ENCODE results near the gene PIAS4.

PIAS4 gene

GRCh38 chr19:4059891-4060620 lies 52.5 kb downstream of the PIAS4 start:
- no peak for DNase-seq (ENCODE audit: low spot score)

DNA sequence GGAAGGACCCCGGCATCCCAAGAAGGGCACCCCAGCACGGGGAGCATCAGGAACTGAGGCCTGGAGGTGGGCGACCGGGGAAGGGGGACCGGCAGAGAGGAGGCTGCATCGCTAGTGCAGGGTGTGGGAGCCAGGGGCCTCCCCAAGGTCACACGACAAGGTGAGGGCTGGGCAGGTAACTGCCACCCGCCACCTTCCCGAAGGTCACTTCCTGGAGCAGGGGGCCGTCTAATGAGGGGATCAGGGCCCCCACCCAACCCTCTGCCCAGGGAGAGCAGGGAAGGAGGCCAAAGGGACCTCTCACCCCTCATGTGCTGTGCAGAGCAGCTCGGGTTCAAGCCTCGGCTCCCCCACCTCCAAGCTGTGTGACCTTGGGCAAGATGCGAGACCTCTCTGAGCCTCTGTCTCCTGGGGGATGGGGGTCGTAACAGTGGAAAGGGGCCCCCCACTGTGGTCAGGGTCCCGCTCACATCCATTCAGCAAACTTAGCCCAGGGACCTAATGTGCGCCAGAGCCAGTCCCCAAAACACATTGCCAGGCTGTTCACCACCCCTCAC lies 53.2 kb downstream of the PIAS4 start:
- DNase-seq (ENCODE audit: low spot score): no peak

DNA sequence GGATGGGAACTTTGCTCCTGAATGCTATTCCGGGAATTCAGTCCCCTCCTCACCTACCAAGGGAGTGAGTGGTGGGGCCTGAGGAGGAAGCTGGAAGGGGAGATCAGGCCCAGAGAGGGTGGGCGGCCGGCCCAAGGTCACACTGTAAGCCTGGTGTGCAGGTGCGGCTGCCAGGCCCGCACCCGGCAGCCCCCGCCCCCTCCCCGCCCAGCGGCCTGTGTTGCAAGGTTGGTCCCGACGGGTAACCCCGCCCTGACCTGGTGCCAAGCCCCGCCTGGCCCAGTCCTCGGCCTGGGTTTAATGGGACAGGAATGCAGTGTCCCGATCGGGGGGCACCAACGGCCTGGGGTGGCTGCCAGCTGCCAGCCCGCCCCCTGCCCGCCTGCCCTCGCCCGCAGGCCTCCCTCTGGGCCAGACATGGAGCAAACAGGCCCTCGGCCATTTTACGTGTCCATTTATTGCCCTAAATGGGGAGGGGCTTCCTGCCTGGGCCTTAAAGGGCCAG lies 53.7 kb downstream of the PIAS4 start:
- DNase-seq (ENCODE audit: low spot score): no peak

GRCh38 chr19:4061683-4062418 lies 54.3 kb downstream of the PIAS4 start:
- DNase-seq (ENCODE audit: low spot score): no peak

GRCh38 chr19:4062419-4063368 lies 55.2 kb downstream of the PIAS4 start:
- DNase-seq (ENCODE audit: low spot score): no peak

DNA sequence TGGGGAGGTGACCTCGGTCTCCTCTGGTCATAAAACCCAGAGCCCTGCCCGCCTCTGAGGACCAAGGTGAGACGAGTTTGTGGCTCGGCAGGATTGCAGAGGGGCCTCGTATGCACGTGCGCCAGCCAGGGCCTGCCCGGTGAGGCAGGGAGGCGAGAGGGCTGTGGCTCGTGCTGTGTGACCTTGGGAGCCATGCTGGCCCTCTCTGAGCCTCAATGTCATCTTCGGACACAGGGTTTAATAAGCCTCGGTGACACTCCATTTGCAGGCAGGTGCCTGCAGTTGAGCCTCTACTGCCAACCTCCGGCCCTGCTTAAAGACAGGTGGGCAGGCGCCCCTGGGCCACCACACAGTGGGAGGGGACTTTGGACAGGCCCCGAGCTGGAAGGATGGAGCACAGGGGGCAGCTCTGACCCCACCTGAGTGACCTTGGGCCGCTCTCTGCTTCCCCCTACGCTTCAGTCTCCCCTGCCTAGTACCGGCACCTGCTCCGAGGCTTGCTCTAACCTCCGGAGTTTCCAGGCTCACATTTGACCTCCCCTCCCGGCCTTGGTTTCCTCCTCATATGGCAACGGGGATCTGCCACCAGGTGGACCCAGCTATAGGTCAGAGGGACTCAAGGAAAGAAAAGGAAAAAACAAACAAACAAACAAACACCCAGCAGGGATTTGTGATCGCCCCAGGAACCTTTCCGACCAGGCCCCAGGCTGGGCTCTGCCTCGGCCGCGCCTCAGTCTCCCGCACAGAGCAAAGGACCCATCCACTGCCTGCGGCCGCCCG lies 56.0 kb downstream of the PIAS4 start:
- no peak for DNase-seq (ENCODE audit: low spot score)

- DNase-seq (ENCODE audit: low spot score): no peak
Measured at GRCh38 chr19:4064149-4064495, 56.6 kb downstream of the PIAS4 start.

- DNase-seq (ENCODE audit: low spot score): peak; percentile 64
Measured at GRCh38 chr19:4064496-4065260, 57.1 kb downstream of the PIAS4 start.

GRCh38 chr19:4065430-4066175 lies 58.1 kb downstream of the PIAS4 start:
- DNase-seq (ENCODE audit: low spot score): peak; percentile 100

DNA sequence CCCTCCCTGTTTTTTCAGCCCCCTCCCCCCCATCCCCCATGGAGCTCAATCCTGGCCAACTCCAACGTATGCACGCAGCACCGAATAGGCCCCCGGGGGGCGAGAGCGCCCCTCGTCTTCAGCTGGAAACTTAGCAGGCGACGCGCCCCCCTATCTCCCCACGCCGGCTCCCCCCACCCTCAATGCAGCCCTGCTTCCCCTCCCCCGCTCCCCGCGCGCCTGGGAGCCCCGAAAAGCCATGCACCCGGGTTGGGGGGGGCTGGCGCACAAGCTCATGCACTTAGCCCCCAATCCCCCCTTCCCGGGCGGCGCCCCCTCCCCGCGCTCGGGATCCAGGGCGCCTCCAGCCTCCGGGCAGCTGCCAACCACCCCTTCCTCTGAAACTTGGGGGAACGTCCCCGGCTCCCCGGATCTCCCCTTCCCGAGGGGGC lies 58.7 kb downstream of the PIAS4 start:
- no peak for DNase-seq (ENCODE audit: low spot score)

- DNase-seq (ENCODE audit: low spot score): peak; percentile 81
Measured at GRCh38 chr19:4066682-4067395, 59.3 kb downstream of the PIAS4 start, which contains the start of gene ZBTB7A. Gene ZBTB7A, minus strand, starts transcription at chr19:4066899. Its CDS starts 11,667 bp downstream, at chr19:4055232.

GRCh38 chr19:4067396-4068046 lies 60.0 kb downstream of the PIAS4 start:
- peak; percentile 67 for DNase-seq (ENCODE audit: low spot score)

GRCh38 chr19:4068047-4068966 lies 60.8 kb downstream of the PIAS4 start:
- no peak for DNase-seq (ENCODE audit: low spot score)

GRCh38 chr19:4069331-4069959 lies 61.9 kb downstream of the PIAS4 start:
- no peak for DNase-seq (ENCODE audit: low spot score)

DNA sequence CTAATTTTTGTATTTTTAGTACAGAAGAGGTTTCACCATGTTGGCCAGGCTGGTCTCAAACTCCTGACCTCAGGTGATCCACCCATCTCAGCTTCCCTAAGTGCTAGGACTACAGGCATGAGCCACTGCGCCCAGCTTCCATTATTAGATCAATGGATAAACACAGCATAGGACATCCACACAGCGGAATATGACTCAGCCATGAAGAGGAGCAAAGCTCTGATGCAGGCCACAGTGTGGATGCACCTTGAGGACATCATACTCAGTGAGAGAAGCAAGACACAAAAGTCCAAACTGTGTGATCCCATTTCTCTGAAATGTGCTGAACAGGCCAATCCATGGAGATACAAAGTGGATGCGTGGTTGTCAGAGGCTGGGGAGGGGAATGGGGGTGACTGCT lies 64.1 kb downstream of the PIAS4 start:
- no peak for DNase-seq (ENCODE audit: low spot score)

GRCh38 chr19:4075373-4075772 lies 67.8 kb downstream of the PIAS4 start:
- DNase-seq (ENCODE audit: low spot score): no peak

- no peak for DNase-seq (ENCODE audit: low spot score)
Measured at GRCh38 chr19:4077007-4077374, 69.5 kb downstream of the PIAS4 start.
